ENCODE results near the gene USP28. TPM values are rescaled to one million over a fixed set of nuclear protein-coding genes. Genes with fewer than 3 reads are reported as not detected.

The USP28 gene
- total RNA-seq, 1 experiment from 2014 or later = 74.4 TPM

- POLR2A ChIA-PET = no interaction called here
- Mint-ChIP-seq H3K36me3 (ENCODE audit: insufficient read depth, unreplicated experiment) (peaks cover 31% of the 10 kb centered on the region), H3K27me3 (ENCODE audit: insufficient read depth, unreplicated experiment) (no peaks in the 10 kb centered on the region), H3K4me3 (ENCODE audit: unreplicated experiment) (no peak overlapping the region), H3K9me3 (ENCODE audit: unreplicated experiment) (no peaks in the 10 kb centered on the region), H3K4me1 (ENCODE audit: low read depth, unreplicated experiment) (no peaks in the 10 kb centered on the region), H3K27ac (ENCODE audit: unreplicated experiment) (no peak overlapping the region)
- TF ChIP-seq CTCF (IDR thresholded peaks at IDR 0.05; ENCODE audit: insufficient read depth in 1 of 2, low read depth in 1 of 2, low read length in 1 of 2, severe bottlenecking in 1 of 2, unreplicated experiment in 1 of 2) = no peak
- intact Hi-C loops (cut with micrococcal nuclease; ENCODE audit: unreplicated experiment) = no loop called here
- Histone ChIP-seq H3K4me3 (ENCODE audit: low read depth, low read length) (no peak overlapping the region), H3K36me3 (ENCODE audit: control insufficient read depth, insufficient read depth, low read length) (peaks cover 6% of the 10 kb centered on the region), H3K9me3 (no peaks in the 10 kb centered on the region), H3K27me3 (replicated peaks; ENCODE audit: control insufficient read depth, insufficient read depth, low read length) (no peaks in the 10 kb centered on the region), H3K4me1 (no peaks in the 10 kb centered on the region)
- no peak for DNase-seq
- no TSS peak for BruUV-seq (replicated peaks)
- CTCF ChIA-PET = no interaction called here
Measured at GRCh38 chr11:113838005-113838404, 37.4 kb downstream of the USP28 start.

GRCh38 chr11:113835306-113835705 is 40.1 kb downstream of the USP28 start:
- intact Hi-C loops (cut with micrococcal nuclease; ENCODE audit: unreplicated experiment) = no loop called here
- H3K27ac Mint-ChIP-seq (ENCODE audit: unreplicated experiment) = no peak overlapping the region
- TF ChIP-seq CTCF (IDR thresholded peaks at IDR 0.05; ENCODE audit: insufficient read depth in 1 of 2, low read depth in 1 of 2, low read length in 1 of 2, severe bottlenecking in 1 of 2, unreplicated experiment in 1 of 2) = no peak

GRCh38 chr11:113833151-113833550 is 42.2 kb downstream of the USP28 start:
- intact Hi-C loops (cut with micrococcal nuclease; ENCODE audit: unreplicated experiment) = no loop called here
- H3K4me3 Mint-ChIP-seq (ENCODE audit: unreplicated experiment) = no peak overlapping the region
- H3K36me3 Mint-ChIP-seq (ENCODE audit: insufficient read depth, unreplicated experiment) = peaks cover 20% of the 10 kb centered on the region
- no peak for DNase-seq
- no peaks in the 10 kb centered on the region for H3K9me3 ChIP-seq
- no TSS peak for BruUV-seq (replicated peaks)
- no peak for TF ChIP-seq CTCF (IDR thresholded peaks at IDR 0.05; ENCODE audit: insufficient read depth in 1 of 2, low read depth in 1 of 2, low read length in 1 of 2, severe bottlenecking in 1 of 2, unreplicated experiment in 1 of 2)
- no peaks in the 10 kb centered on the region for H3K27me3 Mint-ChIP-seq (ENCODE audit: insufficient read depth, unreplicated experiment)
- H3K9me3 Mint-ChIP-seq (ENCODE audit: unreplicated experiment) = no peaks in the 10 kb centered on the region
- H3K27me3 ChIP-seq (replicated peaks; ENCODE audit: control insufficient read depth, insufficient read depth, low read length) = no peaks in the 10 kb centered on the region
- peaks cover 7% of the 10 kb centered on the region; the same call in 1 of the 2 replicates for H3K36me3 ChIP-seq (ENCODE audit: control insufficient read depth, insufficient read depth, low read length)
- POLR2A ChIA-PET = no interaction called here
- H3K4me3 ChIP-seq (ENCODE audit: low read depth, low read length) = no peak overlapping the region
- H3K4me1 ChIP-seq = no peaks in the 10 kb centered on the region
- CTCF ChIA-PET = no interaction called here
- no peak overlapping the region for H3K27ac Mint-ChIP-seq (ENCODE audit: unreplicated experiment)
- H3K4me1 Mint-ChIP-seq (ENCODE audit: low read depth, unreplicated experiment) = no peaks in the 10 kb centered on the region

More at GRCh38 chr11:113835306-113835705, 40.1 kb downstream of the USP28 start:
- Histone ChIP-seq H3K36me3 (ENCODE audit: control insufficient read depth, insufficient read depth, low read length) (peaks cover 6% of the 10 kb centered on the region), H3K27me3 (replicated peaks; ENCODE audit: control insufficient read depth, insufficient read depth, low read length) (no peaks in the 10 kb centered on the region), H3K4me3 (ENCODE audit: low read depth, low read length) (no peak overlapping the region), H3K4me1 (no peaks in the 10 kb centered on the region), H3K9me3 (no peaks in the 10 kb centered on the region)
- Mint-ChIP-seq H3K4me3 (ENCODE audit: unreplicated experiment) (no peak overlapping the region), H3K4me1 (ENCODE audit: low read depth, unreplicated experiment) (no peaks in the 10 kb centered on the region), H3K36me3 (ENCODE audit: insufficient read depth, unreplicated experiment) (peaks cover 14% of the 10 kb centered on the region), H3K27me3 (ENCODE audit: insufficient read depth, unreplicated experiment) (no peaks in the 10 kb centered on the region), H3K9me3 (ENCODE audit: unreplicated experiment) (no peaks in the 10 kb centered on the region)
- no TSS peak for BruUV-seq (replicated peaks)
- ChIA-PET POLR2A (no interaction called here), CTCF (no interaction called here)
- DNase-seq = no peak

Data from Caco-2 (cell line).